GM23338 (cell line): ENCODE data around the gene PGP. TPM values are rescaled to one million over a fixed set of nuclear protein-coding genes. Genes with fewer than 3 reads are reported as not detected.

Experiments
- ATAC-seq: fragments of 200-7000 bp; cut with Tn5 transposase; 3 replicates; pipeline ENCODE4 v1.9.1; 2020
- DNase-seq: peaks from one replicate; pipeline ENCODE4 v3.0.0-alpha.2; 2015; ENCODE audit warnings: low spot score
- H2AFZ ChIP-seq: fragments of 200-600 bp; sonication (generic); 2 replicates; pipeline ENCODE4 v1.8.0; 2016; ENCODE audit warnings: antibody characterized with exemption, mild to moderate bottlenecking, moderate library complexity
- H3F3A ChIP-seq: fragments of 200-600 bp; sonication (generic); replicated peaks from 2 replicates; pipeline ENCODE4 v1.8.0; 2017; ENCODE audit warnings: antibody characterized with exemption, mixed run types, low read depth
- H3K27ac ChIP-seq: fragments of 200-600 bp; sonication (generic); 2 replicates; pipeline ENCODE4 v1.6.1; 2016; ENCODE audit warnings: low read depth
- H3K27me3 ChIP-seq: fragments of 200-600 bp; sonication (generic); 2 replicates; pipeline ENCODE4 v1.8.0; 2016; ENCODE audit warnings: mild to moderate bottlenecking, mixed run types, moderate library complexity; ENCODE audit not compliant: insufficient read depth
- H3K36me3 ChIP-seq: fragments of 200-600 bp; sonication (generic); 2 replicates; pipeline ENCODE4 v1.8.0; 2016; ENCODE audit warnings: mild to moderate bottlenecking; ENCODE audit not compliant: insufficient read depth
- H3K4me1 ChIP-seq: fragments of 200-600 bp; sonication (generic); 2 replicates; pipeline ENCODE4 v1.8.0; 2016; ENCODE audit warnings: mild to moderate bottlenecking, moderate library complexity; ENCODE audit not compliant: insufficient read depth
- H3K4me2 ChIP-seq: fragments of 200-600 bp; sonication (generic); 2 replicates; pipeline ENCODE4 v1.7.1; 2017; ENCODE audit warnings: mixed run types
- H3K4me3 ChIP-seq: fragments of 200-600 bp; sonication (generic); 2 replicates; pipeline ENCODE4 v1.6.1; 2016; ENCODE audit warnings: mixed run types
- H3K79me2 ChIP-seq: fragments of 200-600 bp; sonication (generic); replicated peaks from 2 replicates; pipeline ENCODE4 v1.8.0; 2017; ENCODE audit warnings: mild to moderate bottlenecking; ENCODE audit not compliant: insufficient read depth
- H3K9me2 ChIP-seq: fragments of 200-600 bp; sonication (generic); 2 replicates; pipeline ENCODE4 v1.8.0; 2017; ENCODE audit not compliant: insufficient read depth
- H4K20me1 ChIP-seq: fragments of 200-600 bp; sonication (generic); replicated peaks from 2 replicates; pipeline ENCODE4 v1.8.0; 2017; ENCODE audit warnings: mild to moderate bottlenecking; ENCODE audit not compliant: insufficient read depth
- H3K27ac Mint-ChIP-seq: 2 replicates; pipeline ENCODE4 v1.8.0; 2020; ENCODE audit warnings: inconsistent platforms, mild to moderate bottlenecking, moderate library complexity, mixed read lengths
- H3K27me3 Mint-ChIP-seq: 3 replicates; pipeline ENCODE4 v1.8.0; 2022; ENCODE audit warnings: low read depth, mild to moderate bottlenecking, moderate library complexity, mixed read lengths, inconsistent platforms; ENCODE audit not compliant: insufficient read depth, poor library complexity
- H3K36me3 Mint-ChIP-seq: 3 replicates; pipeline ENCODE4 v1.8.0; 2021; ENCODE audit warnings: low read depth, mild to moderate bottlenecking, inconsistent platforms, moderate library complexity, mixed read lengths
- H3K4me1 Mint-ChIP-seq: 3 replicates; pipeline ENCODE4 v1.8.0; 2020; ENCODE audit warnings: mild to moderate bottlenecking, inconsistent platforms, mixed read lengths
- H3K4me3 Mint-ChIP-seq: 3 replicates; pipeline ENCODE4 v1.8.0; 2021; ENCODE audit warnings: moderate library complexity, mild to moderate bottlenecking, inconsistent platforms, mixed read lengths
- H3K9me3 Mint-ChIP-seq: 3 replicates; pipeline ENCODE4 v1.8.0; 2020; ENCODE audit warnings: moderate library complexity, mild to moderate bottlenecking, inconsistent platforms, mixed read lengths
- ETS1 ChIP-seq: IDR thresholded peaks from 2 replicates; pipeline ENCODE4 v1.6.1; 2016; ENCODE audit warnings: antibody characterized with exemption
- EZH2 ChIP-seq: fragments of 200-600 bp; sonication (generic); IDR thresholded peaks from one replicate; pipeline ENCODE4 v1.8.0; 2017; ENCODE audit warnings: antibody characterized with exemption, mild to moderate bottlenecking, low read depth; ENCODE audit not compliant: unreplicated experiment
- ZNF462 ChIP-seq: fragments of 250-450 bp; sonication (Bioruptor Pico); IDR thresholded peaks from 2 replicates; pipeline ENCODE4 v1.5.0; 2020; ENCODE audit warnings: mild to moderate bottlenecking, moderate library complexity
- polyA plus RNA-seq: library from polyadenylated mRNA; unstranded; fragments of >200 nt; fragmentation: Nextera tagmentation; extraction: Ambion mirVana; gene quantifications from 2 replicates; pipeline ENCODE4 v1.2.1, GENCODE V29; 2016
- total RNA-seq: library from RNA; depleted of rRNA; stranded (reverse); fragments of >200 nt; shearing (Covaris generic); gene quantifications from 2 replicates; pipeline ENCODE4 v1.2.3, GENCODE V29; 2014

PGP gene
- total and polyA plus RNA-seq, 2 experiments from 2014 or later: 44.4 to 80.3 TPM

DNA sequence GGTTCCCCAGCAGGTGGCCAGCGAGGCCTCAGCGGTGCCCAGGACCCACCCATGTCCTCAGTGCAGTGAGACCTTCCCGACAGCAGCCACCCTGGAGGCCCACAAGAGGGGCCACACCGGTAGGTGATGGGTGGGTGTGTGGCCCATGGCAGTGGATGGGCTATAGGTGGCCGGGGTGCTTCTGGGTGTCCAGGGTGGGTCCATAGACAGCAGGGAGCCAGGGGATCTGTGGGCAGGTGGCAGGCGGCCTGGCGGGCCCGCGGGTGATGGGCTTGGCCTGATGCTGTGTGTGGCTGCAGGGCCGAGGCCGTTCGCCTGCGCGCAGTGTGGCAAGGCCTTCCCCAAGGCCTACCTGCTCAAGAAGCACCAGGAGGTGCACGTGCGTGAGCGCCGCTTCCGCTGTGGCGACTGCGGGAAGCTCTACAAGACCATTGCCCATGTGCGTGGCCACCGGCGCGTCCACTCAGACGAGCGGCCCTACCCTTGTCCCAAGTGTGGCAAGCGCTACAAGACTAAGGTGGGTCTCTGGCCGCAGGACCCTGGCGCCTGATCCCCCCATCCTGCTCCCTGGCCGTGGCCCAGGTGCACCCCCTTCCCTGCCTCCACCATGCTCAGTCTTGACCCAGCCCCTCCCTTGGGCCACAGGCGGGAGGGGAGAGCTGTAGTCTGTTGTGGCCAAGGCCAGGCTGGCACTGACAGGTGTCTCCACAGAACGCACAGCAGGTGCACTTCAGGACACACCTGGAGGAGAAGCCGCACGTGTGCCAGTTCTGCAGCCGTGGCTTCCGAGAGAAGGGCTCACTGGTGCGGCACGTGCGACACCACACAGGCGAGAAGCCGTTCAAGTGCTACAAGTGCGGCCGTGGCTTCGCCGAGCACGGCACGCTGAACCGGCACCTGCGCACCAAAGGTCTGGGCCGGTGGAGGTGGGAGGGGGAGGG is 19.5 kb upstream of the PGP start:
- ATAC-seq: no peak
- H4K20me1 ChIP-seq: no peaks in the 10 kb centered on the region; the same call in 1 of the 2 replicates

More for the DNA sequence above, 19.5 kb upstream of the PGP start:
- peaks cover 25% of the 10 kb centered on the region for H3K27me3 Mint-ChIP-seq
- no peak overlapping the region for H2AFZ ChIP-seq
- no peak for TF ChIP-seq ZNF462
- TF ChIP-seq ETS1: no peak
- TF ChIP-seq EZH2: no peak
- no peak for DNase-seq
- H3K36me3 ChIP-seq: 0 out of 2 replicates have a peak, but pooled peaks cover 5% of the 10 kb centered on the region
- H3K4me3 Mint-ChIP-seq: no peak overlapping the region
- no peaks in the 10 kb centered on the region for H3K4me1 ChIP-seq
- no peak overlapping the region for H3K27ac Mint-ChIP-seq
- H3K79me2 ChIP-seq: no peaks in the 10 kb centered on the region
- H3K9me3 Mint-ChIP-seq: no peaks in the 10 kb centered on the region
- no peak overlapping the region for H3K4me2 ChIP-seq
- H3K27ac ChIP-seq: no peak overlapping the region
- H3K9me2 ChIP-seq: no peaks in the 10 kb centered on the region
- H3K4me3 ChIP-seq: no peak overlapping the region
- no peaks in the 10 kb centered on the region for H3K4me1 Mint-ChIP-seq
- H3F3A ChIP-seq: no peaks in the 10 kb centered on the region; the same call in 1 of the 2 replicates
- H3K36me3 Mint-ChIP-seq: peaks cover 9% of the 10 kb centered on the region; the same call in 2 of the 3 replicates
- peaks cover 18% of the 10 kb centered on the region for H3K27me3 ChIP-seq
